Lower leg skin (tissue), 3 donors: ENCODE data around the gene CDH22.

ENCODE experiments used
- CTCF ChIP-seq, 3 donors: fragments of 450-650 bp; IDR thresholded peaks; one replicate each; pipeline ENCODE4 v1.5.1; 2016; ENCODE audit warnings: antibody characterized with exemption in 3 of 3, mild to moderate bottlenecking in 3 of 3, moderate library complexity in 2 of 3
- POLR2A ChIP-seq, 2 donors: fragments of 450-650 bp; IDR thresholded peaks; one replicate each; pipeline ENCODE4 v1.6.1; 2016 to 2017; ENCODE audit warnings: antibody characterized with exemption in 2 of 2, mild to moderate bottlenecking in 1 of 2, moderate library complexity in 1 of 2

GRCh38 chr20:46156065-46156464 is 152.2 kb downstream of the CDH22 start:
- no peak for TF ChIP-seq CTCF (IDR thresholded peaks at IDR 0.05)
- no peak for TF ChIP-seq POLR2A (IDR thresholded peaks at IDR 0.05)
